Measurements from ENCODE around the gene GCKR.

DNA sequence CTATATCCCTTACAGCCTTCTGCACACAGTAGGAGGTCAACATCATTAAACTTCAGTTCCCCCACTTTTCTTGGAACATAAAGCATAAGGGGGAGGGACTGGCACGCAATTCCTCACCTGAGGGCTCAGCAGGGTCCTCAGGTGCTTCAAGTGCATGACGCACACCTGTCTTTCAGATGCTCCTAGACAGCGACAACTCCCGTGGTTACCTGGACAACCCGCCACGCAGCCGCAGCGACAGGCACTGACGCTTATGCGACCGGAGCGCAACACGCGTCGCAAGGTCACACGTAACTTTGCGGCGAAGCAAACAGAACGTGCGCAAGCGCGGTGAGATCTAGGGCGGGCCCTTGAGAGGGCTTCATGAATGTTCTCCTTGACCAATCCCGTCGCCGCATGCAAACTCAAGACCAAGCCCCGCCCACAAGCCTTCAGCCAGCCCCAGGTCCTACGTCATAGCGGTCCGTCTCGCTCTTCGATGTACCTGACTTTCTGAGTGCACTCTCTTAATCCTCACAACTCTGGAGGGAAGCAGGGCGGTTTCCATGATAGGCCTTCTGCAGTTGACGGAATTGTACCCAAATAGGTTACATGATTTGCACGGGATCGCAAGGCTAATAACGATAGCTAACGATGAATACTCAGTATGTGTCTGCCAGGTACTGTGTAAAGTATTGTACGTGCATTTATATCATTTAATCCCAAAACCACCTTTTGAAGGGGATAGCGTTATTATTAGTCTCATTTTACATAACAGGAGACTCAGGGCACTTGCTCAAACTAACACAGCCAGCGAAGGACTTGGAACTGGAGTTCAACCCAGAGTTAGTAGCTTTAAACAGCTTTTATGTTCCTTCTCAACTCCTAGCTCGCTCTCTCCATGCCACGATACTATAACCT is 6.9 kb upstream of the GCKR start, which contains the start of gene IFT172:
- TF ChIP-seq, protein P1, sequence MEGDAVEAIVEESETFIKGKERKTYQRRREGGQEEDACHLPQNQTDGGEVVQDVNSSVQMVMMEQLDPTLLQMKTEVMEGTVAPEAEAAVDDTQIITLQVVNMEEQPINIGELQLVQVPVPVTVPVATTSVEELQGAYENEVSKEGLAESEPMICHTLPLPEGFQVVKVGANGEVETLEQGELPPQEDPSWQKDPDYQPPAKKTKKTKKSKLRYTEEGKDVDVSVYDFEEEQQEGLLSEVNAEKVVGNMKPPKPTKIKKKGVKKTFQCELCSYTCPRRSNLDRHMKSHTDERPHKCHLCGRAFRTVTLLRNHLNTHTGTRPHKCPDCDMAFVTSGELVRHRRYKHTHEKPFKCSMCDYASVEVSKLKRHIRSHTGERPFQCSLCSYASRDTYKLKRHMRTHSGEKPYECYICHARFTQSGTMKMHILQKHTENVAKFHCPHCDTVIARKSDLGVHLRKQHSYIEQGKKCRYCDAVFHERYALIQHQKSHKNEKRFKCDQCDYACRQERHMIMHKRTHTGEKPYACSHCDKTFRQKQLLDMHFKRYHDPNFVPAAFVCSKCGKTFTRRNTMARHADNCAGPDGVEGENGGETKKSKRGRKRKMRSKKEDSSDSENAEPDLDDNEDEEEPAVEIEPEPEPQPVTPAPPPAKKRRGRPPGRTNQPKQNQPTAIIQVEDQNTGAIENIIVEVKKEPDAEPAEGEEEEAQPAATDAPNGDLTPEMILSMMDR (IDR thresholded peaks at IDR 0.05), result no peak
- peak in 1 of 2 donors; percentile 60 for TF ChIP-seq POLR2A (IDR thresholded peaks at IDR 0.05)
